Islet precursor cell (in vitro differentiated cells): ENCODE data around the gene TIMM9.
"Not testable (repeated sequence)": the region's sequence is repeated elsewhere in the genome, so short reads cannot be mapped to it uniquely, and the experiment has no call there.

Experiments used
- DNase-seq: peaks from one replicate; pipeline ENCODE4 v3.0.0-alpha.2; 2018

Gene TIMM9

GRCh38 chr14:58427281-58428117, at the start of gene TIMM9, which contains the start of gene KIAA0586:
TIMM9 (minus strand) TSS chr14:58427531; CDS start chr14:58411945, 15,586 bp downstream.
KIAA0586 (plus strand) TSS chr14:58427719; CDS start chr14:58428265, 546 bp downstream.
- DNase-seq: peak; percentile 98

DNA sequence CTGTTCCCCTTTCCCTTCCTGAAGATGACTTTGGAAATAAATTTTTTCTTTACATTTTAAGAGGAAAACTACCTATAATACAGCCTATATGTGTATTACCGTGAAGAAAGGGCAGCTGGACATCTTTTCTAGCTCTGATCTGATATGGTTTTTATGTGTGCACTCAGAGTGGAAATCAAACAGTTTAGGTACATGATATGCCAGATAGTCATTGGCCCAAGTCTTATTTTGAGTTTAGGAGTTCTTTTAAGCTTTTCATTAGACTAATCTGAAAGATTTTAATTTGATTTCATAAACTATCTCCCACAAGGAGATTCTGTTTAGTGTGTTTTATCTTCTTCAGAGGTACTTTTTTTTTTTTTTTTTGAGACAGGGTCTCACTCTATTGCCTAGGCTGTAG, 49.0 kb upstream of the TIMM9 start:
- DNase-seq: no peak

DNA sequence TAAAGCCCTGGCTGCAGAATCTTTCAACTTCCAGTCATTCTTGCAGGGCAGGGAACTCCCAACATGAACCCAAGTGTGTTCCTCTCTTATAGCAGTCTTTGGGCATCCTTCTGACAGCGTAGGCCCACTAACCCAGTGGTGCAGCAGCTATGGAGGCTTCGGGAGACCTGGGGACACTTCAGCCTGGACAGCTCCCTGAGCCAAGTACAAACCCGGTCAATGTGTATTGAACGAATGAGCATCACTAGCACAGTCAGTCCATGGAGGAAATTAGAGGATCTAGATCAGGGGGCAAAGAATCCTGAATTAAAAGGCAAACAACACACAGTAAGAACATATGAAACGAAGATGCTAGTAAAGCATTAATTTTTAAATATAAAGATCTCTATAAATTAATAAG, 42.0 kb upstream of the TIMM9 start:
- DNase-seq: no peak

GRCh38 chr14:58467575-58467974, 40.2 kb upstream of the TIMM9 start:
- DNase-seq: no peak

DNA sequence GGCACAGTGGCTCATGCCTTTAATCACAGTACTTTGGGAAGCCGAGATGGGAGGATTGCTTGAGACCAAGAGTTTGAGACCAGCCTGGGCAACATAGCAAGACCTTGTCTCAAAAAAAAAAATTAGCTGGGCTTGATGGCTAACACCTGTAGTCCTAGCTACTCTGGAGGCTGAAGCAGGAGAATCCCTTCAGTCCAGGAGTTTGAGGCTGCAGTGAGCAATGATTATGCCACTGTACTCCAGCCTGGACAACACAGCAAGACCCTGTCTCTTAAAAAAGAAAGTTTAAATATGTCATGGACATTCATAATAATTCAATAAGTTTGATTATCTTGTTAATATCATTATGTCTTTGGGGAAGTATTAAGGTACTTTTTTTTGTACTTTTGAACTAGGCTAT, 39.1 kb upstream of the TIMM9 start:
- no peak for DNase-seq

- no peak for DNase-seq
These were observed 38.1 kb upstream of the TIMM9 start for GRCh38 chr14:58465421-58465820.

DNA sequence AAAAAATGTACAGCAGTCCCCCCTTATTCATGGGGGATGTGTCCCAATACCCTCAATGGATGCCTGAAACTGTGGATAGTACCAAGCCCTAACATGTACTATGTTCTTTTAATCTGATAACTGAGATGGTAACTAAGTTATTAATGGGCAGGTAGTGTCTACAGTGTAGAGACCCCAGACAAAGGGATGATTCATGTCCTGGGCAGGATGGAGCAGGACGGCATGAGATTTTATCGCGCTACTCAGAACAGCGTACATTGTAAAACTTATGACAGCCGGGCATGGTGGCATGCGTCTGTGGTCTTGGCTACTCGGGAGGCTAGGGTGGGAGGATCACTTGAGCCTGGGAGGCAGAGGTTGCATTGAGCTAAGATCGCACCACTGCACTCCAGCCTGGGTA, 37.3 kb upstream of the TIMM9 start:
- DNase-seq: no peak

- DNase-seq: no peak
These were observed 35.8 kb upstream of the TIMM9 start for GRCh38 chr14:58463147-58463546.

DNA sequence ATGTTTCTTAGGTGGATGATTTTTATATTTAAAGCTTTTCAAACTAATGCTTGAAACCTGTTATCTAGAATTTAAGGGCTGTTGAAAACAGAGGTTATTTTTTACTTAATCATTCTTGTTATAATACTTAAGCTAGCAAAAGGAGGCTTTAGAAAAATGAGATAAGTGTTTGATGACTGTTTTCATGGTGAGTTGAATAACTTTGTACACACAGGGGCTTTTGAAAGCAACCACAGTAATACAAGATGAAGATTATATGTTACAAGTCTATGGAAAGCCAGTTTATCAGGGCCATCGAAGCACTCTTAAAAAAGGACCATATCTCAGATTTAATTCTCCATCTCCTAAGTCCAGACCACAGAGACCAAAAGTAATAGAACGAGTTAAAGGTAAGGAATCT, 33.4 kb upstream of the TIMM9 start:
- DNase-seq: no peak

GRCh38 chr14:58455593-58456265, 28.4 kb upstream of the TIMM9 start:
- DNase-seq: peak; percentile 72

DNA sequence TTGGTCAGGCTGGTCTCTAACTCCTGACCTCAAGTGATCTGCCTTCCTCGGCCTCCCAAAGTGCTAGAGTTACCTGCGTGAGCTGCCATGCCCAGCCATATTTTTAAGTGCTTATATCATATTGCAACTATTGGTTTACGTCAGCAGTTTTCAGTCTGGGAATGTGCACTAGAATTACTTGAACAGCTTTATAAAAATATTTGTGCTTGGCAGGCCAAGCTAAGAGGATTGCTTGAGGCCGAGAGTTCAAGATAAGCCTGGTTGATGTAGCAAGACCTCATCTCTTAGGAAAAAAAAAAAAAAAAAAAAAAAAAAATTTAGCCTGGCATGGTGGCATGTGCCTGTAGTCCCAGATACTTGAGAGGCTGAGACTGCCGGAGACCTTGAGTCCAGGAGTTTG, 17.3 kb upstream of the TIMM9 start:
- no peak for DNase-seq

DNA sequence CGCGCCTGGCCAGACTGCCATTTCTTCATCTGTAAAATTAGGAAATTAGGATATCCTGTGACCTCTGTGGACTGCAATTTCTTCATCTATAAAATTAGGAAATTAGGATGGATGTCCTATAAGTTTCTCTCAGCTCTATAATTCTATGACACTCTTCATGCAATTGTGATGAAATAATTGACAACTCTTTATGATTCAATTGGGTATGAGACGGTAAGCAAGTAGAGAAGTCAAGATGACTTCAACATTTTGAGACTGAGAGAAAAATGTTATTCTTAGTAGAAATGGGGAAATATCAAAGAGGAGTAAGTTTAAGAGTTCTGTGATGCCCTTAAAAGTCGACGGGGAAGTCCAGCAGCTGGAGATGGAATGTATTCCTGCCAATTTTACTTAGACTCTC, 12.1 kb upstream of the TIMM9 start:
- no peak for DNase-seq

DNA sequence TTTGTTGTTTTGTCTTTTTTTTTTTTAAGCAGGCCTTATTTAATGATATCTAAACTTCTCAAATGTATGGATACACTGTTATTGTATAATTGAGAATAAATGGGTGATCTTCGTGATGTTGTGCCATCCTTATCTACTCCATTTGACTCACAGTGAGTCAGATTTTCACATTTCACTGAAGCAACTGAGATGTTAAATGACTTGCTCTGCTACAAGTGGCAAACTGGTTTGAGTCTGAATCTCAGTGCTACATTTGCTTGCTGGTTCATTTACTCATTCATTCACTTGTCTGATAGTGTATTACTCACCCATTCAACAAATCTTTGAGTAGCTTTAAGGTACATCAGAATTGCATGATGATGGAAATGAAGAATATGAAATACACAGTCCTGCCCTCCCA, 2.8 kb upstream of the TIMM9 start:
- no peak for DNase-seq

DNA sequence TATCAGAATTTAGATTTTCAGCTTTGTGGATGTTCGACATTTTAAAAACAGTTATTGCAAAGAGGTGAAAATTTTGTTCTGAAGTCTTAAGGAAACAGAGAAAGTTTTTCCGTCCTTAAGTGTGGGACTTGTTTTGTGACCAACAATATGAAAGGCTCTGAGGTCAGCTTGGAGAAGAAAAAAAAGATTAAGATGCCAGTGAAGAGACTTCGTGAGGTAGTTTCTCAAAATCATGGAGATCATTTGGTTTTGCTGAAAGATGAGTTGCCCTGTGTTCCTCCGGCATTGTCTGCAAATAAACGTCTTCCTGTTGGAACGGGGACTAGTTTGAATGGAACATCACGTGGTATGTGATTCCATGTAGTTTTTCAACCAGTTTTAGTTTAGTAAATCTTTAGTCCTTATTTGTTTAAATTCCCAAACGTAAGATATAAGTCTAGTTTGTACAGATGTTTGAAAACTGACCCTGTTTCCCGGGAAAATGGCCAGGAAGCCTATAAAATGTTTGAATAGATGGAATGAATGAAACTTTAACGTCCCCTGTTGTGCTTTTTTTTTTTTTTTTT, 870 bp upstream of the TIMM9 start:
- DNase-seq: peak; percentile 53

GRCh38 chr14:58426670-58427280, 556 bp downstream of the TIMM9 start:
- peak; percentile 80 for DNase-seq

GRCh38 chr14:58416934-58417333, 10.4 kb downstream of the TIMM9 start:
- not testable (repeated sequence) for DNase-seq

DNA sequence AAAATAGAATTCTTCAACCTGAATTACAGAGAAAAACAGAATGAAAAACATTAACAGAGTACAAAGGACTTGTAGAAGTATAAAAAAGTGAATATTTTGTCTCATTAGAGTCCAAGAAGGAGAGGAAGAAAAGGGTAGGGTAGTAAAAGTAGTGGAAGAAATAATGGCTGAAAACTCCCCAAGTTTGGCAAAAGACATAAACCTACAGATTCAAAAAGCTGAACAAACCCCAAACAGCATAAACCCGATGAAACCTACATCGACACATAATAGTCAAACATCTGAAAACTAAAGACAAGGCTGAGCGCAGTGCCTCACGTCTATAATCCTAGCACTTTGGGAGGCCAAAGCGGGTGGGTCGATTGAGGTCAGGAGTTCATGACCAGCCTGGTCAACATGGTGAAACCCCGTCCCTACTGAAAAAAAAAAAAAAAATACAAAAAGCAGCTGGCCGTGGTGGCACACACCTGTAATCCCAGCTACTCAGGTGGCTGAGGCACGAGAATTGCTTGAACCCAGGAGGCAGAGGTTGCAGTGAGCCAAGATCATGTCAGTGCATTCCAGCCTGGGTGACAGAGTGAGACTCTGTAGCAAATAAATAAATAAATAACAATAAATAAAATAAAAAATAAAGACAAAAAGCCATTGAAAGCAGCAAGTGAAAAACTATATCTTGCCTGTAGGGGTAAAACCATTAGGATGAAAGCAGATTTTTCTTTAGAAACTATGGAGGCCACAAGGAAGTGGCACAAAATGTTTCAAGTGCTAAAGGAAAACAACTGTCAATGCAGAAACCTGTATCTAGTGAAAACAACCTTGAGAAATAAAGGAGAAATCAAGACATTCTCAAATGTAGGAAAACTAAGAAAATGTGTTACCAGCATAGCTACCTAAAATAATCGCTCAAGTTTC, 11.4 kb downstream of the TIMM9 start:
- DNase-seq: no peak

GRCh38 chr14:58414845-58415244, 12.5 kb downstream of the TIMM9 start:
- DNase-seq: no peak

GRCh38 chr14:58408681-58409215, 18.6 kb downstream of the TIMM9 start:
- no peak for DNase-seq

- DNase-seq: no peak
These were observed 25.7 kb downstream of the TIMM9 start for GRCh38 chr14:58401587-58401986.

GRCh38 chr14:58398895-58399294, 28.4 kb downstream of the TIMM9 start:
- DNase-seq: no peak

DNA sequence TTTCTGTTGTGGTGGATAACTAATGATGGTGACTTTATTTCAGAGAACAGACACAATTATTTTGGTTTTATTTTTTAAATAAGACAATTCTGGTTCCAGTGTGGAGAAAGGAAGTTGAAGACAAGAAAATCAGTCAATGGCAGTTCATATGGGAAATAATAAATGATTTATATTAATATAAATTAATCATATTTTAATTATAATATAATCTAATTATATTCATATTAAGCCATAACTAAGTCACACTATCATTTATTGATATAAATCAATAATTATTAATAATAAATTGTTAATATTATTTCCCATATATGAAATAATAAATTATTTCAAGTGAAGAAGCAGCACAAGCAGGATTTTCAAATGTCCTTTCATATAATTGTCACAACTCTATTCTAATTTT, 28.8 kb downstream of the TIMM9 start:
- no peak for DNase-seq
